NCI-H524 (cell line): ENCODE data around the gene ATP2B2.

Experiments used
- DNase-seq, 2 experiments: peaks; one replicate each; lab custom pipeline; 2025; lab: John Stamatoyannopoulos, UW

The ATP2B2 gene

GRCh38 chr3:10400749-10401495 is 104.5 kb downstream of the ATP2B2 start:
- DNase-seq, result no peak

GRCh38 chr3:10400050-10400748 is 105.2 kb downstream of the ATP2B2 start:
- DNase-seq, result no peak

- DNase-seq, result no peak
Measured at GRCh38 chr3:10399634-10400033, 105.8 kb downstream of the ATP2B2 start.

GRCh38 chr3:10398341-10398740 is 107.0 kb downstream of the ATP2B2 start:
- DNase-seq, result no peak

- DNase-seq, result no peak
Measured at GRCh38 chr3:10397879-10398278, 107.5 kb downstream of the ATP2B2 start.

- no peak for DNase-seq
Measured at GRCh38 chr3:10396931-10397330, 108.5 kb downstream of the ATP2B2 start.

- no peak for DNase-seq
Measured at GRCh38 chr3:10396083-10396482, 109.3 kb downstream of the ATP2B2 start.

GRCh38 chr3:10395671-10396070 is 109.7 kb downstream of the ATP2B2 start:
- DNase-seq, result no peak

- no peak for DNase-seq
Measured at GRCh38 chr3:10395196-10395595, 110.2 kb downstream of the ATP2B2 start.

GRCh38 chr3:10394491-10395025 is 110.8 kb downstream of the ATP2B2 start:
- DNase-seq, result no peak

- DNase-seq, result no peak
Measured at GRCh38 chr3:10393514-10393913, 111.9 kb downstream of the ATP2B2 start.

GRCh38 chr3:10392906-10393461 is 112.4 kb downstream of the ATP2B2 start:
- DNase-seq, result no peak

GRCh38 chr3:10392244-10392643 is 113.1 kb downstream of the ATP2B2 start:
- no peak for DNase-seq

- DNase-seq, result no peak
Measured at GRCh38 chr3:10391391-10391790, 114.0 kb downstream of the ATP2B2 start.

GRCh38 chr3:10390641-10391373 is 114.6 kb downstream of the ATP2B2 start:
- DNase-seq, result no peak

GRCh38 chr3:10389995-10390394 is 115.4 kb downstream of the ATP2B2 start:
- DNase-seq, result no peak

- DNase-seq, result no peak
Measured at GRCh38 chr3:10389339-10389738, 116.0 kb downstream of the ATP2B2 start.

- DNase-seq, result no peak
Measured at GRCh38 chr3:10387881-10388609, 117.3 kb downstream of the ATP2B2 start.

- DNase-seq, result no peak
Measured at GRCh38 chr3:10386121-10386520, 119.3 kb downstream of the ATP2B2 start.

- DNase-seq, result no peak
Measured at GRCh38 chr3:10384541-10385360, 120.6 kb downstream of the ATP2B2 start.

GRCh38 chr3:10383850-10384248 is 121.5 kb downstream of the ATP2B2 start:
- no peak for DNase-seq
